ENCODE data around the gene GKN2.

DNA sequence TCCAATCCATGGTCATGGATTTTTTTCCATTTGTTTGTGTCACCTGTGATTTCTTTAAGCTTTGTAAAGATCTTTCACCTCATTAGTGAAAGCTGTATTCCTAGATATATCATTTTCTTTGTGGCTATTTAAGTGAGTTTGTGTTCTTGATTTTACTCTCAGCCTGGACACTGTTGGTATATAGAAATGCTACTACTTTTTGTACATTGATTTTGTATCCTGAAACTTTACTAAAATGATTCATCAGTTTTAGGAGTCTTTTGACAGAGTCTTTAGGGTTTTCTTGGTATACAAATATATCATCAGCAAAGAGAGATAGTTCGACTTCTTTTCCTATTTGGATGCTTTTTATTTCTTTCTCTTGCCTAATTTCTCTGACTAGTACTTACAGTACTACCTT, 12.3 kb downstream of the GKN2 start:
- TF ChIP-seq POLR2AphosphoS5 (IDR thresholded peaks at IDR 0.05) (no peak), POLR2A (IDR thresholded peaks at IDR 0.05) (no peak), EP300 (IDR thresholded peaks at IDR 0.05) (no peak)
- TF ChIP-seq, protein P1, sequence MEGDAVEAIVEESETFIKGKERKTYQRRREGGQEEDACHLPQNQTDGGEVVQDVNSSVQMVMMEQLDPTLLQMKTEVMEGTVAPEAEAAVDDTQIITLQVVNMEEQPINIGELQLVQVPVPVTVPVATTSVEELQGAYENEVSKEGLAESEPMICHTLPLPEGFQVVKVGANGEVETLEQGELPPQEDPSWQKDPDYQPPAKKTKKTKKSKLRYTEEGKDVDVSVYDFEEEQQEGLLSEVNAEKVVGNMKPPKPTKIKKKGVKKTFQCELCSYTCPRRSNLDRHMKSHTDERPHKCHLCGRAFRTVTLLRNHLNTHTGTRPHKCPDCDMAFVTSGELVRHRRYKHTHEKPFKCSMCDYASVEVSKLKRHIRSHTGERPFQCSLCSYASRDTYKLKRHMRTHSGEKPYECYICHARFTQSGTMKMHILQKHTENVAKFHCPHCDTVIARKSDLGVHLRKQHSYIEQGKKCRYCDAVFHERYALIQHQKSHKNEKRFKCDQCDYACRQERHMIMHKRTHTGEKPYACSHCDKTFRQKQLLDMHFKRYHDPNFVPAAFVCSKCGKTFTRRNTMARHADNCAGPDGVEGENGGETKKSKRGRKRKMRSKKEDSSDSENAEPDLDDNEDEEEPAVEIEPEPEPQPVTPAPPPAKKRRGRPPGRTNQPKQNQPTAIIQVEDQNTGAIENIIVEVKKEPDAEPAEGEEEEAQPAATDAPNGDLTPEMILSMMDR (IDR thresholded peaks at IDR 0.05), result no peak

Measured in gastroesophageal sphincter (tissue), 3 donors.